PFSK-1 (cell line): ENCODE data around the gene BRAT1.

Source experiments
- POLR2AphosphoS5 ChIP-seq: IDR thresholded peaks from 2 replicates; pipeline ENCODE4 v1.6.1; 2012; ENCODE audit warnings: low read depth, mild to moderate bottlenecking, control low read depth, low read length, moderate library complexity
- TAF1 ChIP-seq: IDR thresholded peaks from 2 replicates; pipeline ENCODE4 v1.6.1; 2012; ENCODE audit warnings: low read length, control low read depth, borderline replicate concordance; ENCODE audit not compliant: insufficient read depth

- TF ChIP-seq POLR2AphosphoS5, result no peak
- no peak for TF ChIP-seq TAF1
Measured at GRCh38 chr7:2542011-2542915, 13.1 kb downstream of the BRAT1 start.
